Liver (tissue), 9 donors: ENCODE data around the gene TMEM167A. TPM values are rescaled to one million over a fixed set of nuclear protein-coding genes. Genes with fewer than 3 reads are reported as not detected.

Experiments used
- DNase-seq: peaks from one replicate; pipeline ENCODE4 v3.0.0-alpha.2; 2017; ENCODE audit warnings: low spot score
- H3K27ac ChIP-seq, 2 donors: one replicate each; pipeline ENCODE4 v1.7.0; 2013; ENCODE audit warnings: inconsistent platforms in 2 of 2, low read length in 2 of 2, control low read depth in 1 of 2, low read depth in 1 of 2, mild to moderate bottlenecking in 1 of 2
- H3K27me3 ChIP-seq, 4 donors: one replicate each; pipeline versions ENCODE4 v1.6.1 to v1.7.0; 2013; ENCODE audit warnings: low read length in 3 of 4, inconsistent platforms in 1 of 4, mild to moderate bottlenecking in 1 of 4, moderate library complexity in 1 of 4; ENCODE audit not compliant: control insufficient read depth in 4 of 4, insufficient read depth in 4 of 4
- H3K36me3 ChIP-seq, 4 donors: one replicate each; pipeline versions ENCODE4 v1.6.1 to v1.7.0; 2013; ENCODE audit warnings: low read length in 3 of 4, mild to moderate bottlenecking in 3 of 4, low read depth in 1 of 4, moderate library complexity in 1 of 4; ENCODE audit not compliant: control insufficient read depth in 4 of 4, insufficient read depth in 3 of 4
- H3K4me1 ChIP-seq, 4 donors: one replicate each; pipeline versions ENCODE4 v1.6.1 to v1.7.0; 2013; ENCODE audit warnings: low read length in 3 of 4, mild to moderate bottlenecking in 3 of 4, moderate library complexity in 1 of 4; ENCODE audit not compliant: control insufficient read depth in 4 of 4, insufficient read depth in 4 of 4
- H3K4me3 ChIP-seq, 3 donors: one replicate each; pipeline versions ENCODE4 v1.6.1 to v1.7.0; 2013; ENCODE audit warnings: low read length in 3 of 3, control low read depth in 1 of 3, low read depth in 1 of 3, mild to moderate bottlenecking in 1 of 3
- H3K9ac ChIP-seq, 2 donors: one replicate each; pipeline ENCODE4 v1.7.0; 2013; ENCODE audit warnings: low read length in 2 of 2, mild to moderate bottlenecking in 2 of 2, moderate library complexity in 2 of 2, control low read depth in 1 of 2, low read depth in 1 of 2
- H3K9me3 ChIP-seq, 4 donors: one replicate each; pipeline versions ENCODE4 v1.6.1 to v1.7.0; 2013; ENCODE audit warnings: low read length in 3 of 4; ENCODE audit not compliant: control insufficient read depth in 4 of 4
- ATF3 ChIP-seq: IDR thresholded peaks from 2 replicates; pipeline ENCODE4 v1.6.1; 2016; ENCODE audit warnings: antibody characterized with exemption
- CTCF ChIP-seq: fragments of 150-350 bp; IDR thresholded peaks from 2 replicates; pipeline ENCODE4 v1.5.1; 2017; ENCODE audit warnings: improper control_type of control experiment, low read depth, low read length; ENCODE audit not compliant: missing input control
- EGR1 ChIP-seq, 2 donors: IDR thresholded peaks; 2 replicates each; pipeline ENCODE4 v1.6.1; 2016 to 2018; ENCODE audit warnings: antibody characterized with exemption in 2 of 2, low read depth in 2 of 2
- FOXA1 ChIP-seq: IDR thresholded peaks from 2 replicates; pipeline ENCODE4 v1.6.1; 2016; ENCODE audit warnings: antibody characterized with exemption
- FOXA2 ChIP-seq: IDR thresholded peaks from 2 replicates; pipeline ENCODE4 v1.6.1; 2016; ENCODE audit warnings: antibody characterized with exemption
- GABPA ChIP-seq, 2 donors: IDR thresholded peaks in 1 of 2; conservative IDR thresholded peaks in 1 of 2; 2 replicates each; pipeline ENCODE4 v1.6.1; 2016; ENCODE audit warnings: antibody characterized with exemption in 2 of 2, mild to moderate bottlenecking in 1 of 2, moderate library complexity in 1 of 2
- HNF4A ChIP-seq, 2 donors: conservative IDR thresholded peaks; 2 replicates each; pipeline ENCODE4 v1.6.1; 2016; ENCODE audit warnings: antibody characterized with exemption in 2 of 2, mild to moderate bottlenecking in 2 of 2
- HNF4G ChIP-seq: IDR thresholded peaks from 2 replicates; pipeline ENCODE4 v1.6.1; 2016; ENCODE audit warnings: antibody characterized with exemption
- JUND ChIP-seq, 2 donors: IDR thresholded peaks; 2 replicates each; pipeline ENCODE4 v1.6.1; 2016; ENCODE audit warnings: antibody characterized with exemption in 2 of 2
- MAX ChIP-seq: IDR thresholded peaks from 2 replicates; pipeline ENCODE4 v1.6.1; 2016; ENCODE audit warnings: antibody characterized with exemption
- NR2F2 ChIP-seq: IDR thresholded peaks from 2 replicates; pipeline ENCODE4 v1.6.1; 2016; ENCODE audit warnings: antibody characterized with exemption
- RAD21 ChIP-seq, 2 donors: IDR thresholded peaks; 2 replicates each; pipeline ENCODE4 v1.6.1; 2016; ENCODE audit warnings: antibody characterized with exemption in 2 of 2, mild to moderate bottlenecking in 2 of 2
- REST ChIP-seq: IDR thresholded peaks from 2 replicates; pipeline ENCODE4 v1.6.1; 2016; ENCODE audit warnings: antibody characterized with exemption, mild to moderate bottlenecking
- RXRA ChIP-seq, 2 donors: IDR thresholded peaks; 2 replicates each; pipeline ENCODE4 v1.6.1; 2017 to 2018; ENCODE audit warnings: antibody characterized with exemption in 2 of 2, mild to moderate bottlenecking in 1 of 2
- SP1 ChIP-seq: IDR thresholded peaks from 2 replicates; pipeline ENCODE4 v1.6.1; 2018; ENCODE audit warnings: antibody characterized with exemption, mild to moderate bottlenecking
- TAF1 ChIP-seq: conservative IDR thresholded peaks from 2 replicates; pipeline ENCODE4 v1.6.1; 2016; ENCODE audit warnings: antibody characterized with exemption, mild to moderate bottlenecking
- YY1 ChIP-seq: IDR thresholded peaks from 2 replicates; pipeline ENCODE4 v1.6.1; 2016; ENCODE audit warnings: antibody characterized with exemption, mild to moderate bottlenecking
- ZBTB33 ChIP-seq: IDR thresholded peaks from 2 replicates; pipeline ENCODE4 v1.6.1; 2016; ENCODE audit warnings: antibody characterized with exemption
- polyA plus RNA-seq, 2 donors: library from polyadenylated mRNA; stranded (reverse) in 1 of 2; unstranded in 1 of 2; fragments of 200-250 nt in 1 of 2; fragments of >200 nt in 1 of 2; fragmentation: Nextera tagmentation in 1 of 2; extraction: Ambion mirVana in 1 of 2; gene quantifications; one replicate each; pipeline versions ENCODE4 v1.2.1 to v1.2.3, GENCODE V29; 2013 to 2015
- total RNA-seq, 2 donors: library from RNA; depleted of rRNA; stranded (reverse); fragments of >200 nt; gene quantifications; one replicate each; pipeline ENCODE4 v1.2.3, GENCODE V29; 2014
- donor health status: healthy.
- donor health status: healthy.
- donor health status: healthy.
- donor health status: healthy.
- donor health status: healthy.

The TMEM167A gene
- total and polyA plus RNA-seq, 4 donors: 27.0 to 55.2 (median 37.1) TPM

GRCh38 chr5:83082750-83083149 is 5.6 kb upstream of the TMEM167A start:
- H3K36me3 ChIP-seq: no peaks in the 10 kb centered on the region
- H3K27me3 ChIP-seq: no peaks in the 10 kb centered on the region
- no peaks in the 10 kb centered on the region for H3K9me3 ChIP-seq
- TF ChIP-seq EGR1 (IDR thresholded peaks at IDR 0.05; ENCODE audit: low read depth in 2 of 2): no peak
- TF ChIP-seq RAD21 (IDR thresholded peaks at IDR 0.05): no peak
- no peak for TF ChIP-seq SP1
- no peak for TF ChIP-seq GABPA (IDR thresholded peaks at IDR 0.05 in 1 of 2, conservative IDR thresholded peaks at IDR 0.05 in 1 of 2)
- no peak for TF ChIP-seq TAF1
- no peak for TF ChIP-seq REST
- no peak for TF ChIP-seq ZBTB33
- TF ChIP-seq ATF3: no peak
- no peak for TF ChIP-seq HNF4A (conservative IDR thresholded peaks at IDR 0.05)
- no peak for TF ChIP-seq RXRA (IDR thresholded peaks at IDR 0.05)
- no peak for TF ChIP-seq JUND (IDR thresholded peaks at IDR 0.05)
- TF ChIP-seq FOXA2: no peak
- TF ChIP-seq MAX: no peak
- TF ChIP-seq FOXA1: no peak
- TF ChIP-seq YY1: no peak
- no peak for TF ChIP-seq CTCF
- no peak for TF ChIP-seq NR2F2
- no peak for TF ChIP-seq HNF4G
- DNase-seq: no peak
- H3K4me3 ChIP-seq: no peak overlapping the region
- no peak overlapping the region for H3K27ac ChIP-seq
- H3K4me1 ChIP-seq: peaks cover 0 to 19% (median 10%) of the 10 kb centered on the region in 4 donors
- H3K9ac ChIP-seq: no peak overlapping the region
